ENCODE results near the gene ARHGAP32. TPM values are rescaled to one million over a fixed set of nuclear protein-coding genes. Genes with fewer than 3 reads are reported as not detected.
A peak's percentile ranks its signal among the peaks of the same experiment; 100 is the strongest.

The ARHGAP32 gene
- total RNA-seq, 1 donor from 2014 or later, result 25.7 TPM

GRCh38 chr11:128941573-128942271 lies 250.4 kb downstream of the ARHGAP32 start:
- TF ChIP-seq, protein P1, sequence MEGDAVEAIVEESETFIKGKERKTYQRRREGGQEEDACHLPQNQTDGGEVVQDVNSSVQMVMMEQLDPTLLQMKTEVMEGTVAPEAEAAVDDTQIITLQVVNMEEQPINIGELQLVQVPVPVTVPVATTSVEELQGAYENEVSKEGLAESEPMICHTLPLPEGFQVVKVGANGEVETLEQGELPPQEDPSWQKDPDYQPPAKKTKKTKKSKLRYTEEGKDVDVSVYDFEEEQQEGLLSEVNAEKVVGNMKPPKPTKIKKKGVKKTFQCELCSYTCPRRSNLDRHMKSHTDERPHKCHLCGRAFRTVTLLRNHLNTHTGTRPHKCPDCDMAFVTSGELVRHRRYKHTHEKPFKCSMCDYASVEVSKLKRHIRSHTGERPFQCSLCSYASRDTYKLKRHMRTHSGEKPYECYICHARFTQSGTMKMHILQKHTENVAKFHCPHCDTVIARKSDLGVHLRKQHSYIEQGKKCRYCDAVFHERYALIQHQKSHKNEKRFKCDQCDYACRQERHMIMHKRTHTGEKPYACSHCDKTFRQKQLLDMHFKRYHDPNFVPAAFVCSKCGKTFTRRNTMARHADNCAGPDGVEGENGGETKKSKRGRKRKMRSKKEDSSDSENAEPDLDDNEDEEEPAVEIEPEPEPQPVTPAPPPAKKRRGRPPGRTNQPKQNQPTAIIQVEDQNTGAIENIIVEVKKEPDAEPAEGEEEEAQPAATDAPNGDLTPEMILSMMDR (IDR thresholded peaks at IDR 0.05), result no peak
- Histone ChIP-seq H3K9me3 (no peaks in the 10 kb centered on the region), H3K27ac (no peak overlapping the region), H3K27me3 (no peaks in the 10 kb centered on the region), H3K4me1 (no peaks in the 10 kb centered on the region), H3K36me3 (no peaks in the 10 kb centered on the region), H3K4me3 (no peak overlapping the region)
- intact Hi-C loops (cut with DNase I), result no loop called here
- DNase-seq (no peak), ATAC-seq (no peak)

DNA sequence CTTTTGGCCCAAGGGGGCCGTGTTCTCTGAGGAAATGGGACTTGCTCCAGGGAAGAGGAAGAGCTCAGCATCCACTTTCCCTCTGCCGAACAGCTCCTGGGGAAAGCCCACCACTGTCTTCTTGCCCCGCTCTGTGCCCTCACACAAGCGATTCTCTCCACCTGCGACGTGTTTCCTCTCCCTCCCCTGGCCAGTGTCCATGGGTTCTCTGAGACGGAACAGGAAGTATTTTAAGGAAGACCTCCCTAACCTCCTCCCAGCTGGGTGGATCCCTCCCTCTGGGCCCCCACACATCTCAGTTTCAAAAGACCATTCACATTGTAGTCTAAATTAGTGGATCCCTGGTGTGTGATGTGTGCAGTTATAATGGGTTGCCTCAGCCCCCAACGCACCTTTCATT lies 251.0 kb downstream of the ARHGAP32 start:
- intact Hi-C loops (cut with DNase I), result no loop called here
- ATAC-seq, result peak; percentile 20

GRCh38 chr11:128940603-128941002 lies 251.5 kb downstream of the ARHGAP32 start:
- Histone ChIP-seq H3K9me3 (no peaks in the 10 kb centered on the region), H3K36me3 (no peaks in the 10 kb centered on the region), H3K27me3 (no peaks in the 10 kb centered on the region), H3K4me3 (no peak overlapping the region), H3K4me1 (no peaks in the 10 kb centered on the region), H3K27ac (no peak overlapping the region)
- DNase-seq (no peak), ATAC-seq (no peak)
- intact Hi-C loops (cut with DNase I), result no loop called here
- TF ChIP-seq, protein P1 (IDR thresholded peaks at IDR 0.05), result no peak

More for the DNA sequence above, 251.0 kb downstream of the ARHGAP32 start:
- no peaks in the 10 kb centered on the region for H3K27me3 ChIP-seq
- no peaks in the 10 kb centered on the region for H3K4me1 ChIP-seq
- no peak for DNase-seq
- H3K27ac ChIP-seq, result no peak overlapping the region
- no peak overlapping the region for H3K4me3 ChIP-seq
- TF ChIP-seq, protein P1 (IDR thresholded peaks at IDR 0.05), result no peak
- H3K36me3 ChIP-seq, result no peaks in the 10 kb centered on the region
- no peaks in the 10 kb centered on the region for H3K9me3 ChIP-seq

DNA sequence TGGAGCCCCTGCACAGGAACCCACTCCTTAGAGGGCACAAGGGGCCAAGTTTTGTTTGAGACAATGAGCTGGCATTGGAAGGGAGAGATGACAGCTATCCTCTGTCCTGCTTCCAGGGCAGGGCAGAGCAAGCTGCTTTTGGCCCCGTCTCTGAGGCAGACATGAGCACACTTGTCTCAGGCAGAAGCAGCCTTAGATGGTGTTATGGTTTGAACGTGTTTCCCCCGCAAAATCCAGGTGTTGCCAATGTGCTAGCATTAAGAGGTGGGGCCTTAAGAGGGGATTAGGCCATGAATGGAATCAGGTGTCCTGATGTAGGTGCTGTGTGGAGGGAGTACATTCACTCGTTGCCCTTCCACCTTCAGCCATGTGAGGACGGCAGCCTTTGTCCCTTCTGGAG lies 252.0 kb downstream of the ARHGAP32 start:
- no peaks in the 10 kb centered on the region for H3K27me3 ChIP-seq
- H3K4me1 ChIP-seq, result no peaks in the 10 kb centered on the region
- no peaks in the 10 kb centered on the region for H3K9me3 ChIP-seq
- H3K27ac ChIP-seq, result no peak overlapping the region
- TF ChIP-seq, protein P1 (IDR thresholded peaks at IDR 0.05), result no peak
- H3K36me3 ChIP-seq, result no peaks in the 10 kb centered on the region
- intact Hi-C loops (cut with DNase I), result no loop called here
- no peak overlapping the region for H3K4me3 ChIP-seq
- ATAC-seq, result no peak
- no peak for DNase-seq

DNA sequence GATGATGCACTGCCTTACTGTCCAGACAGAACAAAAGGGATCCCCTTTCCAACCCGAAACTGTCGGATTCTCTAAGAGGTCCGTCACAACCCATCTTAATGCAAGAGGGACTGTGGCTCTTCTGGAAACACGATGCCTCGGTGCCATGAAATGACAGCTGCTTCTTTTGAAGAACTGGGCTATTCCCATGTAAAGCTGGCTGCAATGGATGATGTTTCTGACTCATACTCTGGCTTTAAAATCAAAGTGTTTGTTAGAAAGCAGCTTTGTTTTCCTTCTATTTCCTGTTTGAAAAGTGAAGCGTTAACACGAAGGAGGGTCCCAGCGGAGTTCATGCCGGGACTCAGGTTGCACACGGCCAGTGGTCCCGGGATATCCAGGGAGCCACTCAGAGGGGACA lies 252.5 kb downstream of the ARHGAP32 start:
- H3K27ac ChIP-seq, result no peak overlapping the region
- H3K36me3 ChIP-seq, result no peaks in the 10 kb centered on the region
- no peak overlapping the region for H3K4me3 ChIP-seq
- no peak for ATAC-seq
- no peaks in the 10 kb centered on the region for H3K27me3 ChIP-seq
- no peak for DNase-seq
- TF ChIP-seq, protein P1 (IDR thresholded peaks at IDR 0.05), result no peak
- no peaks in the 10 kb centered on the region for H3K4me1 ChIP-seq
- no peaks in the 10 kb centered on the region for H3K9me3 ChIP-seq
- intact Hi-C loops (cut with DNase I), result no loop called here
